Astrocyte of the cerebellum (primary cell): ENCODE measurements around the gene ARGLU1.

Experiments used
- DNase-seq: peaks from one replicate; pipeline ENCODE4 v3.0.0-alpha.2; 2011; ENCODE audit warnings: low read depth
- H3K4me3 ChIP-seq: 2 replicates; pipeline ENCODE4 v1.5.1; 2011; ENCODE audit warnings: mild to moderate bottlenecking, low read depth, low read length, moderate library complexity
- CTCF ChIP-seq: IDR thresholded peaks from 2 replicates; pipeline ENCODE4 v1.5.1; 2012; ENCODE audit warnings: low read length, low read depth, moderate library complexity, mild to moderate bottlenecking; ENCODE audit errors: missing control alignments
- in situ Hi-C: cut with HindIII; loops from 2 replicates; pipeline ENCODE4 v1.10.0; 2017; ENCODE audit warnings: low sequenced_read_pairs

The ARGLU1 gene

GRCh38 chr13:106565127-106565775 lies 2.7 kb downstream of the ARGLU1 start:
- no peak overlapping the region for H3K4me3 ChIP-seq
- TF ChIP-seq CTCF, result no peak
- in situ Hi-C loops, result no loop called here
- DNase-seq, result no peak

- TF ChIP-seq CTCF, result no peak
- no peak for DNase-seq
- in situ Hi-C loops, result no loop called here
- H3K4me3 ChIP-seq, result no peak overlapping the region
Observed at GRCh38 chr13:106562301-106562700, 5.6 kb downstream of the ARGLU1 start.

GRCh38 chr13:106561551-106562170 lies 6.3 kb downstream of the ARGLU1 start:
- H3K4me3 ChIP-seq, result no peak overlapping the region
- in situ Hi-C loops, result no loop called here
- no peak for DNase-seq
- TF ChIP-seq CTCF, result no peak

- no peak for DNase-seq
- no peak for TF ChIP-seq CTCF
- no peak overlapping the region for H3K4me3 ChIP-seq
- in situ Hi-C loops, result no loop called here
Observed at GRCh38 chr13:106560821-106561220, 7.1 kb downstream of the ARGLU1 start.

- in situ Hi-C loops, result loop anchor here (10.0 kb wide), 1 partner anchor 566 kb away; no protein-coding TSS in a partner anchor
Observed at GRCh38 chr13:106558527-106558926, 9.4 kb downstream of the ARGLU1 start.

More at GRCh38 chr13:106558527-106558926, 9.4 kb downstream of the ARGLU1 start:
- no peak overlapping the region for H3K4me3 ChIP-seq
- no peak for DNase-seq
- no peak for TF ChIP-seq CTCF
